ENCODE measurements around the gene CTNND2.

Gene CTNND2

GRCh38 chr5:11429254-11429653 lies 475.0 kb downstream of the CTNND2 start:
- Histone ChIP-seq H2BK120ac (ENCODE audit: insufficient read depth, low read length, poor library complexity) (no peak overlapping the region), H3K4me2 (ENCODE audit: low read length) (no peak overlapping the region), H3K4ac (ENCODE audit: low read depth, low read length) (no peak overlapping the region), H3K27me3 (ENCODE audit: insufficient read depth, low read length) (no peaks in the 10 kb centered on the region), H2BK5ac (ENCODE audit: low read depth, low read length, poor library complexity) (no peak overlapping the region), H3K79me1 (ENCODE audit: low read length) (no peaks in the 10 kb centered on the region), H2AFZ (ENCODE audit: insufficient read depth, low read length, poor library complexity) (no peak overlapping the region), H3K4me1 (ENCODE audit: control insufficient read depth in 1 of 2, insufficient read depth in 2 of 2, low read length in 2 of 2) (no peaks in the 10 kb centered on the region), H3K27ac (ENCODE audit: low read depth, low read length) (no peak overlapping the region), H4K12ac (ENCODE audit: low read depth, low read length) (no peak overlapping the region), H3K14ac (ENCODE audit: low read length) (no peak overlapping the region), H3K4me3 (ENCODE audit: low read depth, low read length) (no peak overlapping the region), H2BK12ac (ENCODE audit: low read length) (no peak overlapping the region), H3K23ac (ENCODE audit: low read length) (no peak overlapping the region), H3K79me2 (ENCODE audit: control insufficient read depth, insufficient read depth, low read length, poor library complexity) (no peaks in the 10 kb centered on the region), H3K9me3 (ENCODE audit: insufficient read depth, low read depth, low read length) (no peaks in the 10 kb centered on the region), H3K9ac (ENCODE audit: low read length) (no peak overlapping the region), H2AK5ac (ENCODE audit: low read length) (no peak overlapping the region), H4K91ac (ENCODE audit: low read depth, low read length) (no peak overlapping the region), H4K8ac (ENCODE audit: low read depth, low read length) (no peak overlapping the region), H3K36me3 (ENCODE audit: control insufficient read depth in 1 of 2, insufficient read depth in 2 of 2, low read length in 2 of 2) (no peaks in the 10 kb centered on the region), H3K18ac (ENCODE audit: low read length) (no peak overlapping the region)
- DNase-seq: no peak
- WGBS (ENCODE audit: extremely low coverage, insufficient coverage, insufficient read length): no CpG with 5 or more reads among the region's 7 CpGs

DNA sequence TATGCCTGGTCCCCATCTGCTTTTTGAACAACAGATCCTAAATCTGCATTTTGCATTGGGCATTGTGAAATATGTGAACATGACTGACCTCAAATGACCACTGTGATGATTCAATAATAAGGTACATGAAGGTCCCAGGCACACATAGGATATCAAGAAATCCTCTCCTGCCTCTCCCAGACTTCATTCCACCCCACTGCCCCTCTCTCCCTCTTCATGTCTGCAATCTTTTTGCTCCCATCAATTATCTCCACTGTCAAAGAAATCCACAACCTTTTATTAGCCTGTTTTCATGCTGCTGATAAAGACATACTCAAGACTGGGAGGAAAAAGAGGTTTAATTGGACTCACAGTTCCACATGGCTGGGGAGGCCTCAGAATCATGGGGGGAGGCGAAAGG lies 476.7 kb downstream of the CTNND2 start:
- no CpG with 5 or more reads among the region's 1 CpG for WGBS (ENCODE audit: extremely low coverage, insufficient coverage, insufficient read length)
- H3K27me3 ChIP-seq (ENCODE audit: insufficient read depth, low read length): no peaks in the 10 kb centered on the region
- no peak overlapping the region for H3K23ac ChIP-seq (ENCODE audit: low read length)
- no peak overlapping the region for H3K9ac ChIP-seq (ENCODE audit: low read length)
- no peak overlapping the region for H2BK120ac ChIP-seq (ENCODE audit: insufficient read depth, low read length, poor library complexity)
- H3K9me3 ChIP-seq (ENCODE audit: insufficient read depth, low read depth, low read length): no peaks in the 10 kb centered on the region
- no peak overlapping the region for H3K4me3 ChIP-seq (ENCODE audit: low read depth, low read length)
- H4K8ac ChIP-seq (ENCODE audit: low read depth, low read length): no peak overlapping the region
- H3K4me1 ChIP-seq (ENCODE audit: control insufficient read depth in 1 of 2, insufficient read depth in 2 of 2, low read length in 2 of 2): no peaks in the 10 kb centered on the region
- no peak overlapping the region for H4K12ac ChIP-seq (ENCODE audit: low read depth, low read length)
- no peaks in the 10 kb centered on the region for H3K36me3 ChIP-seq (ENCODE audit: control insufficient read depth in 1 of 2, insufficient read depth in 2 of 2, low read length in 2 of 2)
- no peak overlapping the region for H3K4ac ChIP-seq (ENCODE audit: low read depth, low read length)
- H2BK12ac ChIP-seq (ENCODE audit: low read length): no peak overlapping the region
- H3K18ac ChIP-seq (ENCODE audit: low read length): no peak overlapping the region
- H3K27ac ChIP-seq (ENCODE audit: low read depth, low read length): no peak overlapping the region
- H4K91ac ChIP-seq (ENCODE audit: low read depth, low read length): no peak overlapping the region
- H3K14ac ChIP-seq (ENCODE audit: low read length): no peak overlapping the region
- no peak overlapping the region for H2AFZ ChIP-seq (ENCODE audit: insufficient read depth, low read length, poor library complexity)
- no peak for DNase-seq
- no peak overlapping the region for H3K4me2 ChIP-seq (ENCODE audit: low read length)
- no peaks in the 10 kb centered on the region for H3K79me2 ChIP-seq (ENCODE audit: control insufficient read depth, insufficient read depth, low read length, poor library complexity)
- no peak overlapping the region for H2AK5ac ChIP-seq (ENCODE audit: low read length)
- no peaks in the 10 kb centered on the region for H3K79me1 ChIP-seq (ENCODE audit: low read length)
- no peak overlapping the region for H2BK5ac ChIP-seq (ENCODE audit: low read depth, low read length, poor library complexity)

DNA sequence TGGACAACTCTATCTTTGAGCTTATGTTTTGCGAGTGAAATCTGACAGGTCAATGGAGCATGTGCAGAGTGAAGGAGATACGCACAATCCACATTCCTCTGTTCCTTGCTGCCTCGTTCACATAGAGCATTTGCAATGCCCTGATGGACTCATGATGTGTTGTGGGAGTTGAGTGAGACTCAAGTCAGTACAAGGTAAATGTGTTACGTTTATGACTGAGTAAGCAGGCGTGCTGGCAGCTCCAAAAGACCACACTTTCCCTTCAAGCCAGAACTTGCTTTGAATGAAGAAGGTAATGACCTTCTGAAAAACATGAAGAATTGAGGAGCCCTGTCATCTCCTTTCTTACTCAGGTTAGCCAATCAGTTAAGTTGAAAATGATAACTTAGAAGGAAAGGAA lies 477.8 kb downstream of the CTNND2 start:
- Histone ChIP-seq H2BK120ac (ENCODE audit: insufficient read depth, low read length, poor library complexity) (no peak overlapping the region), H3K79me1 (ENCODE audit: low read length) (no peaks in the 10 kb centered on the region), H2BK12ac (ENCODE audit: low read length) (no peak overlapping the region), H3K4me2 (ENCODE audit: low read length) (no peak overlapping the region), H4K91ac (ENCODE audit: low read depth, low read length) (no peak overlapping the region), H3K27ac (ENCODE audit: low read depth, low read length) (no peak overlapping the region), H2BK5ac (ENCODE audit: low read depth, low read length, poor library complexity) (no peak overlapping the region), H4K12ac (ENCODE audit: low read depth, low read length) (no peak overlapping the region), H3K79me2 (ENCODE audit: control insufficient read depth, insufficient read depth, low read length, poor library complexity) (no peaks in the 10 kb centered on the region), H3K4me1 (ENCODE audit: control insufficient read depth in 1 of 2, insufficient read depth in 2 of 2, low read length in 2 of 2) (no peaks in the 10 kb centered on the region), H3K18ac (ENCODE audit: low read length) (no peak overlapping the region), H2AFZ (ENCODE audit: insufficient read depth, low read length, poor library complexity) (no peak overlapping the region), H3K4me3 (ENCODE audit: low read depth, low read length) (no peak overlapping the region), H4K8ac (ENCODE audit: low read depth, low read length) (no peak overlapping the region), H3K23ac (ENCODE audit: low read length) (no peak overlapping the region), H3K9me3 (ENCODE audit: insufficient read depth, low read depth, low read length) (no peaks in the 10 kb centered on the region), H2AK5ac (ENCODE audit: low read length) (no peak overlapping the region), H3K4ac (ENCODE audit: low read depth, low read length) (no peak overlapping the region), H3K9ac (ENCODE audit: low read length) (no peak overlapping the region), H3K27me3 (ENCODE audit: insufficient read depth, low read length) (no peaks in the 10 kb centered on the region), H3K14ac (ENCODE audit: low read length) (no peak overlapping the region), H3K36me3 (ENCODE audit: control insufficient read depth in 1 of 2, insufficient read depth in 2 of 2, low read length in 2 of 2) (no peaks in the 10 kb centered on the region)
- no CpG with 5 or more reads among the region's 5 CpGs for WGBS (ENCODE audit: extremely low coverage, insufficient coverage, insufficient read length)
- DNase-seq: no peak

DNA sequence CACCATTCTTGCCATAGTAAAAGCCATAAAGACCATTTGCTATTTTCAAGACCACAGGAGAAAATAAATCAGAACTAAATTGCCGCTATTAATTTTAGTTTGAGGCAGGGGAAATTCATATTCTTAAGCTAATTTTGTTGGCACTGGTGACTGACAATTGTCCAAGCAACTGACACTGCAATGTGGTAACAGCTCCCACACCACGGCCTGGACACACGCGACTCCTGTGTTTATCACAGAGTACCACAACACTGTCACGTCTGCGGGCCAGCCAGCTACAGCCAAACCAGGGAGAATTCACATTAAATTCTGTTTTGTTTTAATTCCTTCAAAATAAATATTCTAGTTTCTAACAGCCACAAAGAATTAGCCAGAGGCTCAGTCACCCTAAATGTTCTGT lies 481.9 kb downstream of the CTNND2 start:
- H2BK120ac ChIP-seq (ENCODE audit: insufficient read depth, low read length, poor library complexity): no peak overlapping the region
- no peak overlapping the region for H3K9ac ChIP-seq (ENCODE audit: low read length)
- no peak overlapping the region for H3K18ac ChIP-seq (ENCODE audit: low read length)
- no peak overlapping the region for H2AFZ ChIP-seq (ENCODE audit: insufficient read depth, low read length, poor library complexity)
- H3K4me1 ChIP-seq (ENCODE audit: control insufficient read depth in 1 of 2, insufficient read depth in 2 of 2, low read length in 2 of 2): no peaks in the 10 kb centered on the region
- H3K79me2 ChIP-seq (ENCODE audit: control insufficient read depth, insufficient read depth, low read length, poor library complexity): no peaks in the 10 kb centered on the region
- H2BK12ac ChIP-seq (ENCODE audit: low read length): no peak overlapping the region
- no peak overlapping the region for H3K27ac ChIP-seq (ENCODE audit: low read depth, low read length)
- no peak overlapping the region for H4K8ac ChIP-seq (ENCODE audit: low read depth, low read length)
- no peak overlapping the region for H2AK5ac ChIP-seq (ENCODE audit: low read length)
- H3K27me3 ChIP-seq (ENCODE audit: insufficient read depth, low read length): no peaks in the 10 kb centered on the region
- no peak overlapping the region for H3K4me2 ChIP-seq (ENCODE audit: low read length)
- H4K12ac ChIP-seq (ENCODE audit: low read depth, low read length): no peak overlapping the region
- no peak overlapping the region for H3K14ac ChIP-seq (ENCODE audit: low read length)
- H4K91ac ChIP-seq (ENCODE audit: low read depth, low read length): no peak overlapping the region
- H3K4me3 ChIP-seq (ENCODE audit: low read depth, low read length): no peak overlapping the region
- no peak for DNase-seq
- H3K9me3 ChIP-seq (ENCODE audit: insufficient read depth, low read depth, low read length): no peaks in the 10 kb centered on the region
- WGBS (ENCODE audit: extremely low coverage, insufficient coverage, insufficient read length): no CpG with 5 or more reads among the region's 6 CpGs
- no peak overlapping the region for H2BK5ac ChIP-seq (ENCODE audit: low read depth, low read length, poor library complexity)
- H3K79me1 ChIP-seq (ENCODE audit: low read length): no peaks in the 10 kb centered on the region
- H3K36me3 ChIP-seq (ENCODE audit: control insufficient read depth in 1 of 2, insufficient read depth in 2 of 2, low read length in 2 of 2): no peaks in the 10 kb centered on the region
- no peak overlapping the region for H3K4ac ChIP-seq (ENCODE audit: low read depth, low read length)
- no peak overlapping the region for H3K23ac ChIP-seq (ENCODE audit: low read length)
